Osteocyte (in vitro differentiated cells): ENCODE data around the gene PPFIA2. TPM values are rescaled to one million over a fixed set of nuclear protein-coding genes. Genes with fewer than 3 reads are reported as not detected.

ENCODE experiments used
- DNase-seq: peaks from one replicate; pipeline ENCODE4 v3.0.0; 2021; ENCODE audit warnings: mixed read lengths; ENCODE audit not compliant: unreplicated experiment; ENCODE audit errors: extremely low spot score
- H3K27ac Mint-ChIP-seq: one replicate; pipeline ENCODE4 v1.8.0; 2021; ENCODE audit warnings: mild to moderate bottlenecking, mixed read lengths; ENCODE audit not compliant: unreplicated experiment
- H3K27me3 Mint-ChIP-seq: one replicate; pipeline ENCODE4 v1.8.0; 2021; ENCODE audit warnings: mixed read lengths; ENCODE audit not compliant: unreplicated experiment
- H3K36me3 Mint-ChIP-seq: one replicate; pipeline ENCODE4 v1.8.0; 2021; ENCODE audit warnings: mixed read lengths; ENCODE audit not compliant: unreplicated experiment
- H3K4me1 Mint-ChIP-seq: one replicate; pipeline ENCODE4 v1.8.0; 2021; ENCODE audit warnings: mixed read lengths; ENCODE audit not compliant: unreplicated experiment
- H3K4me3 Mint-ChIP-seq: one replicate; pipeline ENCODE4 v1.8.0; 2021; ENCODE audit warnings: mild to moderate bottlenecking, moderate library complexity, mixed read lengths; ENCODE audit not compliant: unreplicated experiment
- H3K9me3 Mint-ChIP-seq: one replicate; pipeline ENCODE4 v1.8.0; 2021; ENCODE audit warnings: mixed read lengths; ENCODE audit not compliant: unreplicated experiment
- CTCF ChIP-seq: fragments of 200-600 bp; sonication (generic); IDR thresholded peaks from 2 replicates; pipeline ENCODE4 v1.5.0; 2021; ENCODE audit warnings: antibody characterized with exemption, mild to moderate bottlenecking, moderate library complexity
- total RNA-seq: library from RNA; stranded (reverse); gene quantifications from 2 replicates; pipeline ENCODE4 v1.2.1, GENCODE V29; 2021

The PPFIA2 gene
- total RNA-seq, 1 donor from 2014 or later = 0.67 TPM

- DNase-seq = no peak
- TF ChIP-seq CTCF = no peak
- no peak overlapping the region for H3K27ac Mint-ChIP-seq
- no peak overlapping the region for H3K4me3 Mint-ChIP-seq
- H3K27me3 Mint-ChIP-seq = peaks cover 2% of the 10 kb centered on the region
- H3K9me3 Mint-ChIP-seq = no peaks in the 10 kb centered on the region
- H3K36me3 Mint-ChIP-seq = no peaks in the 10 kb centered on the region
- H3K4me1 Mint-ChIP-seq = no peaks in the 10 kb centered on the region
These were observed 240.5 kb downstream of the PPFIA2 start for GRCh38 chr12:81518638-81519037.

GRCh38 chr12:81517296-81517695, 241.9 kb downstream of the PPFIA2 start:
- Mint-ChIP-seq H3K27me3 (peaks cover 2% of the 10 kb centered on the region), H3K36me3 (no peaks in the 10 kb centered on the region), H3K9me3 (no peaks in the 10 kb centered on the region), H3K4me3 (no peak overlapping the region), H3K27ac (no peak overlapping the region), H3K4me1 (no peaks in the 10 kb centered on the region)
- no peak for DNase-seq
- no peak for TF ChIP-seq CTCF

- TF ChIP-seq CTCF = no peak
- Mint-ChIP-seq H3K9me3 (no peaks in the 10 kb centered on the region), H3K27me3 (peaks cover 6% of the 10 kb centered on the region), H3K4me3 (no peak overlapping the region), H3K4me1 (no peaks in the 10 kb centered on the region), H3K27ac (no peak overlapping the region), H3K36me3 (no peaks in the 10 kb centered on the region)
- no peak for DNase-seq
These were observed 256.0 kb downstream of the PPFIA2 start for GRCh38 chr12:81502912-81503695.

DNA sequence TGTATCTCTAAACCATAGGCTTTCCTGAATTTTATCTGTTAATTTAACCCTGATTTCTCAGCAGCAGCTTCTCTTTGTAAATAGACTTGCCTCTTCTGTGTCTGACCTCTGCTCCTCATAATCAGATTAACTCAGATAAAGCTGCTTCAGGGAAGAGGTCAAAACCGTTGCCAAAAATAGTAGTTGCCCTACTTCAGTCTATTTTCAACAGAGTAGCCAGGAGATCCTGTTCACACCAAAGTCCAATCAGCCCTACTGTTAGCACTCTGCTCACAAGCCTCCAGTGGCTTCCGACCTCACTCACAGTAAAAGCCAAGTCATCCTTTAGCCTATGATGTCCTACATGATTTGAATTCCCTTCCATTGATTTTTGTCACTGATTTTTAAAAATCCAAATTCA, 258.4 kb downstream of the PPFIA2 start:
- Mint-ChIP-seq H3K4me3 (no peak overlapping the region), H3K27ac (no peak overlapping the region), H3K4me1 (no peaks in the 10 kb centered on the region), H3K9me3 (no peaks in the 10 kb centered on the region), H3K36me3 (no peaks in the 10 kb centered on the region), H3K27me3 (peaks cover 6% of the 10 kb centered on the region)
- no peak for DNase-seq
- no peak for TF ChIP-seq CTCF

- H3K27ac Mint-ChIP-seq = no peak overlapping the region
- H3K36me3 Mint-ChIP-seq = no peaks in the 10 kb centered on the region
- H3K9me3 Mint-ChIP-seq = no peaks in the 10 kb centered on the region
- H3K27me3 Mint-ChIP-seq = peaks cover 6% of the 10 kb centered on the region
- no peak for TF ChIP-seq CTCF
- no peak overlapping the region for H3K4me3 Mint-ChIP-seq
- DNase-seq = no peak
- H3K4me1 Mint-ChIP-seq = no peaks in the 10 kb centered on the region
These were observed 259.3 kb downstream of the PPFIA2 start for GRCh38 chr12:81499809-81500208.
